ENCODE measurements around the gene VCL.
"Not testable (repeated sequence)": the region's sequence is repeated elsewhere in the genome, so short reads cannot be mapped to it uniquely, and the experiment has no call there.

The VCL gene

DNA sequence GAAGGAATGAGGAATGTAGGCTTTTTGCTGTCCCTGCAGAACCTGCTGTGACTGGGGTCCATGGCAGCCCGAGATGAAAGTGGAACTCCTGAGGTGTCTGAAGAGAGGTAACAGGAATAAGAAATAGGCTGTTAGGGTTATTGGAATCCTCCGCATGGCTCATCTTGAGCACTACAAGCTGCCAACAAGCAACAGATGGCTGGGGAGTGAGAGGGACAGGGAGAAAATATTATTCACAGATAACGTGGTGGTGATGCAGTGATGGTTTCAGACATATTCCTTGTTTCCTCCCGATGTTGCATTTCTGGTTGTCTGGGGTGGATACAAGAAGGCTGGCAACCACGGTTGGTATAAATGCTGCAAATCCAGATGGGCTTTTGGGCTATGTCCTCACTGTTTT, 106.6 kb downstream of the VCL start:
- no peak for DNase-seq (ENCODE audit: low read depth, low spot score)

- no peak for DNase-seq (ENCODE audit: low read depth, low spot score)
These were observed 107.1 kb downstream of the VCL start for GRCh38 chr10:74104996-74105395.

DNA sequence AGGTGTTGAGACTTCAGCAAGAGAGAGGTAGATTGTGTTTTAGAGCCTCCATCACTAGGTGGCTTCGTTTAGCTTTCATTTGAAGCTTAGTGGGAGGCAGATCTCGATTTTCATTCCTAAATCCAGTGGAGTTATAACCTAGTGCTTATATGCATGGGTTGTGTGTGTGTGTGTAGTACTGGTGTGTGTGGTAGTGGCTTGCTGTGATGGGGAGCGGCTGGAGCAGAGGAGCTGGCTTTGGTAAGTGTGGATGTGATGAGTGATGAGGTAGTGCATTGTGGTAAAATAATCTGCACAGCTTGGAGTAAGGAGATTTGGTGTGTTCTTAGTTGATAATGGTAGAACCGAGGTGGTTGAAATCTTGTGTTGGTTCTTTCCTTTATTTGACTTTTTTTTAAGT, 109.5 kb downstream of the VCL start:
- DNase-seq (ENCODE audit: low read depth, low spot score): no peak

GRCh38 chr10:74109452-74109851, 111.5 kb downstream of the VCL start:
- DNase-seq (ENCODE audit: low read depth, low spot score): no peak

- no peak for DNase-seq (ENCODE audit: low read depth, low spot score)
These were observed 112.2 kb downstream of the VCL start for GRCh38 chr10:74110120-74110519.

- no peak for DNase-seq (ENCODE audit: low read depth, low spot score)
These were observed 113.9 kb downstream of the VCL start for GRCh38 chr10:74111799-74112198.

GRCh38 chr10:74113546-74113945, 115.6 kb downstream of the VCL start:
- DNase-seq (ENCODE audit: low read depth, low spot score): no peak

DNA sequence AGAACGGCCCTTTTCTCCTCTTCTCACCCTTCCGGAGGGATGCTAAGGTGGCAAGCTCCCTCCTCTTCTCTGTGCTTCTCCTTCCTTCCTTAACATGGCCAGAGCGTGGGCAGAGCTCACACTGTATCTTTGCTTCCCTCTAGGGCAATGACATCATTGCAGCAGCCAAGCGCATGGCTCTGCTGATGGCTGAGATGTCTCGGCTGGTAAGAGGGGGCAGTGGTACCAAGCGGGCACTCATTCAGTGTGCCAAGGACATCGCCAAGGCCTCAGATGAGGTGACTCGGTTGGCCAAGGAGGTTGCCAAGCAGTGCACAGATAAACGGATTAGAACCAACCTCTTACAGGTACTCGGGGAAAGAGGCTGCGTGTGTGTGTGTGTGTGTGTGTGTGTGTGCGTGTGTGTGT, 116.1 kb downstream of the VCL start:
- DNase-seq (ENCODE audit: low read depth, low spot score): no peak

DNA sequence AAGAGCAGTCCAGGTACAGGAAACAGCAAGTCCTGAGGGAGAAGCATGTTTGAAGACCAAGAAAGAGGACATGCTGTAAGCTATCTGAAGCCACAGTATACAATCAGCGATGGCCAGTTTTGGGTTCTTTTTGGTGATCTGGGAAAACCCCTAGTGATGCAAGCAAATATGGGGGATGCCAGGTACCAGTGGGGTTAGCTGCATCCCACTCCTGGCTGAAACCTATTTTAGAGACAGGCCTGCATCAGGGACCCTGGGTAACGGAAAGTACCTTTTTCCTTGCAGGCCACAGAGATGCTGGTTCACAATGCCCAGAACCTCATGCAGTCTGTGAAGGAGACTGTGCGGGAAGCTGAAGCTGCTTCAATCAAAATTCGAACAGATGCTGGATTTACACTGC, 119.8 kb downstream of the VCL start:
- DNase-seq (ENCODE audit: low read depth, low spot score): no peak

- DNase-seq (ENCODE audit: low read depth, low spot score): no peak
These were observed 120.9 kb downstream of the VCL start for GRCh38 chr10:74118804-74119203.

DNA sequence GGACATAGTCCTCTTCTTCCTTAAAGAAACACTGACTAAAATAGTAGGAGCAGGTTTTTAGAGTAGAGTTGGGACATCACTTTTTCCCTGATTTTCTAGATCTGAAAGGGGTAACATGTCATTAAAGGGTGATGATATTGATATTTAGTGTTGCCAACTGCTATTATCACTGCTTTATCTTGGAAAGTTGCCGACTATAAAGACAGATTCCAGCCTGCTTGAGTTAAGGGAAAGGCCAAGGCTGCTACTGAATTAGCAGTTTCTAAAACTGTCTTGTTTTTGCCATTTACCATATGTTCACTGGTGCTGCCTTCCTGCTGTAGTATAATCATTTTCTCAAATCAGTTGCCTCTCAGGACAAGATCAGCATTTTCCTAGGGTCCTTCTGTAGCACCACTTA, 123.0 kb downstream of the VCL start:
- no peak for DNase-seq (ENCODE audit: low read depth, low spot score)

DNA sequence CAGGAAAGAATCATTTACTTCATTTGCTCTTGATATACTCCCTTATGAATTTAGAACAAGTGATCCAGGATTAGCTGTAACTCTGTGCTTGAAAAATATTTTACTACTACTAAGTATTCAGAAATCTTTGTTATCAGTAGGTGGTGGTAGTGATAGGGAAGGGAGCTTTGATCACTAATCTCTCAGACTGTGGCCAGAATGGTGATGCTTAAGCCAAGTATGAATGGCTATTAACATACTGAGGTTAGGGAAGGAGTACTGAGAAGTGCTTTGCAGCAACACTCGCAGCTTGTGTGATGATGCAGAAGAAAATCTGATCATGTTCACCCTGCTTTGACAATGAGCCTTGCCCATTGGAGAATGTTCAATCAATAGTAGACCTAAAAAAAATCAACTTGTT, 123.5 kb downstream of the VCL start:
- DNase-seq (ENCODE audit: low read depth, low spot score): no peak

DNA sequence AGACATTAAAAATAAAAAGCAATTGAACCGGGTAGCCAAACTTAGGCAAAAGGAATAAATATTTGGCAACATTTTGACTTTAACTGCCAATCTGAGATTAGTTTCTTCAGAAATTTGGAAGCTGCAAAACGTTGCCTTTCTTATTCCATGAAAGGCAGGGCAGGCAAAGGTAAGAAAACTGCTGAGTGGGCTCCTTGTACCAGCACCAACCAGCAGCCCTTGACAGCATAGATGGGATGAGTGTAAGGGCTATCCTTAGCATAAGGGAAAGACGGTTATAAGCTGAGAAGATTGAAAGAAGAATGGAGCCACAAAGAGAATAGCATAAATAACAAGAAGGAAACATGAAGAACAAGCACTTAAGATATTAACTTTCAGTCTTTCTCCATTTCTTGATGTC, 124.1 kb downstream of the VCL start:
- DNase-seq (ENCODE audit: low read depth, low spot score): no peak

DNA sequence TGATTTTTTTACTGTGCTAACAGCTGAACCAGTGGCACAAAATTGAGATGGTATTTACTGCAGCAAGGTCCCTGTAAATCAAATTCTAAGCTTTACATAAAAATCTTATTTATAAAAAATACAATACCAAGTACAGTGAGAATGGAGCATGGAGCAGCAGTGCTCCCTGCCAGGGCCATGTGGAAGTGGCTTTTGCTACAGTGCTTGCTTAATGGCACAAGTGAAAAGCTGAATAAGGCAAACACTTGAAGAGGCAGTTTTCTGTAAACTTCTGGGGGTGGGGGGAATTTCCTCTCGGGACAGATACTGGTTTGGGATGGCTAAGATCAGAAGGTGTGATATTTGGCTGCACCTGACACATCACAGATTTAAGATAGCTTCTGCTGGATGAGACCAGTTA, 125.2 kb downstream of the VCL start:
- no peak for DNase-seq (ENCODE audit: low read depth, low spot score)

GRCh38 chr10:74133923-74134820, 136.3 kb downstream of the VCL start:
- DNase-seq (ENCODE audit: low read depth, low spot score): no peak

- no peak for DNase-seq (ENCODE audit: low read depth, low spot score)
These were observed 137.5 kb downstream of the VCL start for GRCh38 chr10:74135452-74135851.

DNA sequence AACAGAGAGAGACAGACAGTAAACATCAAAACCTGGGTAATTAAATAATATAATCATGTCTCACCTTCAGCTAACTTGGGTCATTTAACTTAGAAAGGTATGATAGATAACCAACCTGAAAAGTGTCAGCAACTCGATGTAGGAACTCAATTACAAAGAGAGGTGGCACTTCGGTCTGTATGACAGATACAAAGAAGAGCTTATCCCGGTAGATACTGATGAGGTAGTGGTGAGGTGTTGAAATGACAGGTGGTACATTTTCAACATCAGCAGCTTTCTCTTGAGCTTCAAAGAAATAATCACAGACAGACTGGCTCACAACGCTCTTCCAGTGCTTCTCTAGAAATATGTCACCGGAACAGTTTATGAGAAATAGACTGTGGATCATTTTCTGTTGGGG, 140.1 kb downstream of the VCL start:
- DNase-seq (ENCODE audit: low read depth, low spot score): no peak

DNA sequence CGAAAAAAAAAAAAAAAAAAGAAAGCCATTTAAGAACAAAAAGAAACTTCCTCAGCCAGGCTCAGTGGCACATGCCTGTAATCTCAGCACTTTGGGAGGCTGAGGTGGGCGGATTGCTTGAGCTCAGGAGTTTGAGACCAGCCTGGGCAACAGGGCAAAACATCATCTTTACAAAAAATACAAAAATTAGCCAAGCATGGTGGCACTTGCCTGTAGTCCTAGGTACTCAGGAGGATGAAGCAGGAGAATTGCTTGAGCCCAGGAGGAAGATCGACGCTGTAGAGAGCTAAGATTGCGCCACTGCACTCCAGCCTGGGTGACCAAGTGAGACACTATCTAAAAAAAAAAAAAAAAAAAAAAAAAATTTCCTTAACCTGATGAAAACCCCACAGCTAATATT, 140.7 kb downstream of the VCL start:
- DNase-seq (ENCODE audit: low read depth, low spot score): not testable (repeated sequence)

DNA sequence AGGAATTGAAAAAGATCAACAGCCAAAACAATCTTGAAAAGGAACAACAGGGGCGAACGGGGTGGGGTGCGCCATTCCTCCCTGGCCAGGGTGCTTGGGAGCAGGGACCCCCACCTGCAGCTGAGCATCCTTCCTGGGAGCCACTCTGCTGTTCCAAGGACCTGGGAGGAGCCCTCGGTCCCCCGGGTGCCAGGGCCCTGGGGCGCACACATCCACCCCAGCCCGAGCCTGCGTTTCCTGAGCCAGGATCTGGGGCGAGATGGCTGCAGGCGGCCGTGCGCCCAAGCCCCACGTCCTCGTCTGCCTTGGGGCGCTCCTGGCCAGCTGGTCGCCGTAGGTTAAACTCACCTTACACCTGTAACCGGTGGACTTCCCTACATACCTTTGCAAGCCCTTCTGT, 142.1 kb downstream of the VCL start:
- no peak for DNase-seq (ENCODE audit: low read depth, low spot score)

GRCh38 chr10:74140553-74140952, 142.6 kb downstream of the VCL start:
- no peak for DNase-seq (ENCODE audit: low read depth, low spot score)

DNA sequence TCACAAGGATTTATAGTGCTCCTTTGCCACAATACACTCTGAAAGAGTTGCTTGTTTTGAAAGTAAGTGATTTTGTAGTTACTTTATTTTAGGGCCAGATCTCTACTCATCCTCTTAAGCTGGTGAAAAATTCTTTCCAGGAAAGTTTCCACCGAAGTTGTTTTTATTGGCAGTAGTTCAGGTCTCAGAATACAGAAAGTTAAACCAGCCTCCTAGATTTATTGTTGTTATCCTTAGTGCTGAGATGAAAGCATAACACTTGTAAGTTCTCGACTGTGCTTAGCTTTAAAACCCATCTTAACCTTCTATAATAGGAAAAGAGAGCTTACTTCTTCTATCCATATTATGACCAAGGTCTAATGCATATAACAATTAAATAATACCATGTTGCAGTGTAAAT, 147.2 kb downstream of the VCL start:
- DNase-seq (ENCODE audit: low read depth, low spot score): no peak

DNA sequence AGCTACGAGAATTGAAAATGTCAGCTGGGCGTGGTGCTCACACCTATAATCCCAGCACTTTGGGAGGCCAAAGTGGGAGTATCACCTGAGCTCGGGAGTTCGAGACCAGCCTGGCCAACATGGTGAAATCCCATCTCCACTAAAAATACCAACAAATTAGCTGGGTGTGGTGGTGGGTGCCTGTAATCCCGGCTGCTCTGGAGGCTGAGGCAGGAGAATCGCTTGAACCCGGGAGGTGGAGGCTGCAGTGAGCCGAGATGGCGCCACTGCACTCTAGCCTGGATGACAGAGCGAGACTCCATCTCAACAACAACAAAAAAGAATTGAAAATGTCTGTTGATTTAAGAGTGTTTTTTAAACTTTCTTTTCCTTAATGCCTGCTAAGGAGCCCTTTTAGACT, 149.1 kb downstream of the VCL start:
- DNase-seq (ENCODE audit: low read depth, low spot score): not testable (repeated sequence)

GRCh38 chr10:74150204-74150989, 152.5 kb downstream of the VCL start, which contains the start of gene AP3M1:
Gene AP3M1 (minus strand): TSS chr10:74150828. CDS start chr10:74138379, 12,449 bp downstream.
- peak; percentile 80 for DNase-seq (ENCODE audit: low read depth, low spot score)

Measured in iPS DF 19.7 (cell line).